ENCODE measurements around the gene CTSA.

GRCh38 chr20:45850238-45850637, 40.9 kb upstream of the CTSA start:
- no peak for TF ChIP-seq POLR2A (IDR thresholded peaks at IDR 0.05; ENCODE audit: low read depth, low read length)
- no peak for TF ChIP-seq POLR2AphosphoS5 (IDR thresholded peaks at IDR 0.05; ENCODE audit: low read depth, low read length)

Data from GM12892 (cell line).